ENCODE results near the gene MIPEP.
"Not testable (repeated sequence)": the region's sequence is repeated elsewhere in the genome, so short reads cannot be mapped to it uniquely, and the experiment has no call there.

Gene MIPEP

DNA sequence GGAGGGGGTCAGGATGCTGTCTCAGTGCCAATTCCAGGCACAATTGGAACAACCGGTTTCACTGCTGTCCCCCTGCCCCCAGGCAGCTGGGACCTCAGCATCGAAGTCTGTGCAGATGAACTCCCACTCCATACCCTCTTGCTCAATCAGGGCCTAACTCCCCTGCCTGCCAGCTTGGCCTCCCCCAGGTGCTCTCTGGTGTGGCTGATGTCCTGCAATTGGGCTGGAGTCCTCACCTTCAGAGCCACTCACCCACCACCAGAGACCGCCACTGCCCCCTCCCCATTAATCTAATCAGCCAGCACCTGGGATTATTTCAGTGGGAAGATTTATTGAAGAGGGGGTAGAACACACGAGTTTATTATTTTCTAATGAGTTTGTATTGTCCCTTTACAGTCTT lies 118.8 kb downstream of the MIPEP start:
- DNase-seq = no peak

DNA sequence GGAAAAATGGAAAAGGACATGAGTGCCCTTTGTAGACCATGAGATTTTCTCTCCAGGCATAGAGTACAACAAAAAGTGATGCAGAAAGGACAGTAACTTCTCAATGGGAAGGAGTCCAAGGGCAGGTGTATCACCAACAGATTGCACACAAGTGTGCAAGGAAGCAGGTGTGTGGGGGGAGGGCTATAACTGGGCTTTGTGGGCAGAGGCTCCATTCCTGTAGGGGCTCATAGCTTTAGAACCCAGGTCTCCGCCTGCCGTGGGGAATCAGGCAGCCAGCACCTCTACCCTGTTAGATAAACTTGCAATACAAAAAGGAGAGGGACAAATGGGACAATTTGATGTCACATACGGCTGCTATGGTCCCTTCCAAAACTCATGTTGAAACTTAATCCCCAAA lies 119.8 kb downstream of the MIPEP start:
- DNase-seq = no peak

DNA sequence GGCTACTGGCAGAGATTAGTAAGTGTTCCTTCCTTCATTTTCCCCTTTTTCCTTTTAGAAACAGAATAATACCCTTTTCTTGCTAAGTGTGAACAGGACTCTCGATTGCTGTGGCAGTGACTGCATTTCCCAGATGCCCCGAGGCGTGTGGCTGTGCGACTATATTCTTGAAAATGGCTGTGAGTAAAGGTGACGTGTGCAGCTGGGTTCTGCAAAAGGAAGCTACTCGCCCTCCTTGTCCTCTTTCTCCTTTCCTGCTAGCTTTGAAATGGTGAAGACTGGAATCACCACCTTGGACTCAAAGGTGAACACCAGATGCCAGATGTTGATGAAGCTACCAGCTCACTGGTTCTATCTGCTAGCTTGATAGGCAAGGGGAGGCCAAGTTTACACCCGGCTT lies 121.4 kb downstream of the MIPEP start:
- no peak for DNase-seq

DNA sequence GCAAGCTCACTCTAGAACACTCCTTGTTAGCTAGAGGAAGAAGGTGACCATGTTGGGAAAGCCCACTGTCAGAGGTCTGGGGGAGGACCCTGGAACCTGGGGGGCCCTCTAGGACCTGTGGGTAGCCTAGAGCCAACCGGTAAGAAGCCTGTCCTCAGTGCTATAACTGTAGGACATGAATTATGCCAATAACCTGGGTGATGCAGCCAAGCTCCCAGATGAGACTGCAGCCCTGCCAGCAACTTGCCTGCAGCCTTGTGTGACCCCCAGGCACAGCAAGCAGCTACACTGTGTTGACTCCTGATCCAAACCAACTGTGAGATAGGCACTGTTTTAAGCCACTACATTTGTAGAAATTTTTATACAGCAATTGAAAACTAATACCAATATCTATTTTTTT lies 122.3 kb downstream of the MIPEP start:
- DNase-seq = no peak

DNA sequence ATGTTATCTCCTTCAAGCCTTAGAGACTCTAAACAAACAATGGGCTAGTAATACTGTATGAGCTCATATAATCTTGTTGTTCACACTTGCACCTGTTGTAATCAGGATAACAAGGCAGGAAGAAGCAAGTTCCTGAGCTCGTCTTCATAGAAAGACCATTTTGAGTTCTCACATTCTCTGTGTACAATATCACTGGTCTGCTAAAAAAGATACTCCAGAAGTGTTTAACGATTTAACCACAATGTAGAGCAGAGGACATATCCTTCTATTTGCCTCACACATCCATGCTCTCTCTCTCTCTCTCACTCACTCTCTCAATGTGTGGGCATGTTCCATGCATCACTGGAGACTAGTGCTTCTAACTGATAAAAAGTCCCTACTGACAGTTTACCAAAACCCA lies 122.9 kb downstream of the MIPEP start:
- DNase-seq = no peak

DNA sequence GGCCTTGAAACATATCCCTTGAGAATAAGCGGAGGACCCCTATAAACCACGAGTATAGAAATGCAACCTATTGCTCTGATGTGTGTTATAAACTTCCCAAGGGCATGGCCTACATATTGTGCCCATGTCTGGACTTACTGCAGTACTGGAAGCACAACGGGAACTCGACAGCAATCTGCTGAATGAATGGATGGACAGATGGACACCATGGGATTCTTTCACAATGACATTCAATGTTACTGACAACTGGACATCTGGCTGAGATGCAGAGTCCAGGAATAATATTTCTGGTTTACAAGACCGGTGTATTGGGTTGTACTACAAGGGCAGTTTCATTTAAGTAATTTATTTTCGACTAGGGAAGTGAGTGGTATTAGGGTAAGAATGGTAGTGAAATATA lies 123.7 kb downstream of the MIPEP start:
- no peak for DNase-seq

DNA sequence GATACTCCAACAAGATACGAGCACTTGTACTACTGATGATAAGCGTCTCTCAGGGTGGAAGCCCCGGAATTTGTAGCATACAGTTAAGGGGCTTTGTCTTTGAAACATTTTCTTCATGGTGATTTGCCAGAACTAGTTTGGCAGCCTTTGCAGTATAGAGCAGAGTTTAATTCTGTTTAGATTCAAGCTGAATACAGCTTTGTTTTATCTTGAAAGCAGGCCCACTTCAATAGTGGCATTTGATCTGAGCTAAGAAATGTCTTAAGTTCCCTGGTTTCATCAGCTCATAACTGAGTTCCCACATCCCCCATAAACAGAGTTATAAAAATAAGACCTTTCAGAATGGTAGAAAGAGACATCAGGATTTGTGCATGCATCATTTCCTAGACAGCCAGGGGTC lies 125.9 kb downstream of the MIPEP start:
- no peak for DNase-seq

DNA sequence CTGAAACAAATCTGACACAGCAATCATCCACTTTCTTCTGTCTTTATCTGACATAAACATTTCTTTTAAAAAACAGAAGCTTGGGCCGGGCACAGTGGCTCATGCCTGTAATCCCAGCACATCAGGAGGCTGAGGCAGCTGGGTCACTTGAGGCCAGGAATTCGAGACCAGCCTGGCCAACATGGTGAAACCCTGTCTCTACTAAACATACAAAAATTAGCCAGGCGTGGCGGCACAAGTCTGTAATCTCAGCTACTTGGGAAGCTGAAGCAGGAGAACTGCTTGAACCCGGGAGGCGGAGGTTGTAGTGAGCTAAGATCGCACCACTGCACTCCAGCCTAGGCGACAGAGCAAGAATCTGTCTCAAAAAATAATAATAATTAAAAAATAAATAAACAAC lies 127.4 kb downstream of the MIPEP start:
- DNase-seq = not testable (repeated sequence)

DNA sequence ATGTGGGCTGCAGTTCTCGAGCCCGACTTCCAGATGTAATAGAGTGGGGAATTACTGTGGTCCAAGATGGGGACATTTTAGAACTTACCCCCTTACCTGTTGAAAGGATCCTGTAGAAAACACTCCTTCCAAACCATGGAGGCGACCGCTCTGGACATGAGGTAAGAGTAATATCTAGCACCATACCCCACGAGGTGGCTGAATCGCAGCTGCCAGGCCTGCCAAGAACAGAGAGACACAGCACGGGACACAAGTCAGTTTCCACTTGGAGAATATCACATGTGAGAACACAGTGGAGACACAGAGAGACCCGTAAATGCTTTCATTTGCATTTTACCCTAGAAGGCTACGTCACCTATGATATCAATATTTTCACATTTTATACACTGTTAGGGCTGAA lies 129.2 kb downstream of the MIPEP start:
- no peak for DNase-seq

DNA sequence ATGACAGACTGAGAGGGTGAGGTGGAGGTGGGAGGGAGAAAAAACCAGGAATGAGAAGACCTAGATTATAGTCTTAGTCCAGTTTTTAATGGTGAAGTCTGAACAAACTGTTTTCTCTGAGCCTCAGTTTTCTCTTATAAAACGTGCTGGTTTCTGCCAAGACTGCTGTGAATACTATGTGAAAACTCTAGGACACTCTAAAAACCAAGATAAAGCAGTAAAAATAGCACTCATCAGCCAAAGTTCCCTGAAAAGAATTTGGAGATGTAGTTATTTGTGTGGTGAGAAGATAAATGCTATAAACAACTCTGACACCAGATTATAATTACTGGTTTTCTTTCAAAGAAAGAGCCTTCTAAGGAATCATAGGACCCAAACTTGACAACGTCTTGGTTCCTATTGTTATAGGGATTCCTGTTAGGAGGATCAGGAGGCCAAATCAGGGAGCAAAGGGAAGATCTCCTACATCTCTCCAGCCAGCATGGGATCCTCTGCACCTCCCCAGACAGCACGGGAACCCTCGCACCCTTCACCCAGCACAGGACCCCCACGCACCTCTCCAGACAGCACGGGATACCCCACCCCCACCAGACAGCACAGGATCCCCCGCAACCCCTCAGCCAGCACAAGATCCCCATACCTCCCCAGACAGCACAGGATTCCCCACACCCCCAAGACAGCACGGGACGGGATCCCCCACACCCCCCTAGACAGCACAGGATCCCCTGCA lies 130.2 kb downstream of the MIPEP start:
- no peak for DNase-seq

DNA sequence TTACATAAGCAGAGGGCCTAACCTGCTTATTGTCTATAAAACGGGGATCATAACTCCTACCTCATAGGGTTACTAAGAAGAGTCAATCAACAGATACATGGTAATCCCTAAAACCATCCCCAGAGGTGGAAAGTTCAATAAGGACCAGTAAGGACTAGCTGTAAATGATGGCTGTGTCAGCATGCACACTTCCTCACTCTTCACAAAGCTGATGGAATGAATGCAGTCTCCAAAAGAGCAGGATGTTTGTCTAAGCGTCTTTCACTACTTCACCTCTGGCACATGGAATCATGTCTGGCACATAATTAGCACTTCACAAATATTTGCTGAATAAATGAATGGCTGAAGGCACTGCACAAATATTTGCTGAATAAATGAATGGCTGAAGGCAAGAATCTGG lies 134.2 kb downstream of the MIPEP start:
- no peak for DNase-seq

DNA sequence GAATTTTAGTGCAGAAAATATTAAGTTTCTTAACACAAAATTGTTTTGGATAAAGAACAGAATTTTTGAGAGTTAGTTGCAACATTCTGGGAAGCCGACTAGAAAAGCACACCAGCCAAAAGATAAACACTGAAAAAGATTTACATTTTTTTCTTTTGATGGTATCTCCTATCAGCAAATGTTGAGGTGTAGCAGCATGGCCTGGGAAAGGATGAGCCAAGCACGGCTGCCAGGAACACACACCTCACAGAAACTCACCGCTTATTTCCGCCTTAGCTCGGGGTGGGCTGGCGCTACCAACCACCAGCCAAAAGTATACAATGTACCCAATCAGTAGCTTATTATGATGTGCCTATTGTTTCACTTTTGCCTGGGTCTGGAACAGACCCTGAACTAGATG lies 134.7 kb downstream of the MIPEP start:
- no peak for DNase-seq

DNA sequence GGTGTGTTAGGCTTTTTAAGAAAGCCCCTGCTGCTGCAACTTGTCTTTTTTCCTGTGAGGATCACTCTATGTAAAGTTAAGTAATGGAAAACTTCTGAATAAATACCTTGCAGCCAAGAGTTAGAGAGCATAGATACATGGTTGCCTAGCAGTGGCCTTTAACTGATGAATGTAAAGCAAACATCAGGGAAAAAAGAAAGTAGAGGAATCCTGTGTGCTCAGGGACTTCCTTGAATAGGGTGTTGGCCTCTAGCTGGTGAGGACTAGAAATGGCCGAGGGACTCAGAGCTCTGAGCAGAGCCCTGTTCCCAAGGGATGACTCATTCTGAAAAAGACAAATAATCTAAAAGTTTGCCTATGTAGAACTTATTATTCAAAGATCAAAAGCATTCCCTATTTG lies 135.7 kb downstream of the MIPEP start:
- no peak for DNase-seq

DNA sequence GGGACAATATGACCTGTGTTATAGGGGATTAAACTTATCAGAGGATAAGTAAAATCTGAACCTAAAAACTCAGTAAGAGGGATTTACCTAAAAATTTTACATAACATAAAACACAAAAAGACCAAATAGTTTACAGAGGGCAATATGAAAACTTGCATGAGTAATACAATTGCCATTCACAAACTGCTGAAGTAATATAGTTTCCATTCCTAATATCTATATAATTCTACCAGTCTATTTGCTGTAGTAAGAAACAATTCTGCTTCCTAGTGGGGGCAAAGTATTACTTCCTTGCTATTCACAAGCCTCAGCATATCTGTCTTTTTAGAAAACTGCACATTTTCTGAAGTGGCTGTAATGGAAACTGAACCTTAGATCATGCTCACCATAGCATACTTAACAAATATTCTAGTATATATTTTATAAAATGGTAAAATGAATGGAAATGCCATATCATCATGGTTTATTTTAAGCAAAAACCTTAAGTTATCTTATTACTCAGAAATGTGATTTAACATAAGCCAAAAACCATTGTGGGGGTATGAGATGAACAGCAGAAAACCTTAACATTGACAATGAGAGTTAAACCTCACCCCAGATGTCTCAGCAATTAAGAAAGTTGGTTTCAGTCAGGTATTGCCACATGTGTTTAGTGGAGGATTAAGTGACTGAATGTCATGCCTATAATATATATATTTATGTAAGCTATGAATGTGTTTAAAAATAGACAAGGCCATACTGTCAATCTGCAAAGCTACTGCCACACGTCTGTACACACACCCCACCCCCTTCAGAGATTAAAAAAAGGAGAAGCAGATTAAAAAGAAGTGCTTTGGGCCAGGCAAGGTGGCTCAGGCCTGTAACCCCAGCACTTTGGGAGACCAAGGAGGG lies 136.8 kb downstream of the MIPEP start:
- no peak for DNase-seq

DNA sequence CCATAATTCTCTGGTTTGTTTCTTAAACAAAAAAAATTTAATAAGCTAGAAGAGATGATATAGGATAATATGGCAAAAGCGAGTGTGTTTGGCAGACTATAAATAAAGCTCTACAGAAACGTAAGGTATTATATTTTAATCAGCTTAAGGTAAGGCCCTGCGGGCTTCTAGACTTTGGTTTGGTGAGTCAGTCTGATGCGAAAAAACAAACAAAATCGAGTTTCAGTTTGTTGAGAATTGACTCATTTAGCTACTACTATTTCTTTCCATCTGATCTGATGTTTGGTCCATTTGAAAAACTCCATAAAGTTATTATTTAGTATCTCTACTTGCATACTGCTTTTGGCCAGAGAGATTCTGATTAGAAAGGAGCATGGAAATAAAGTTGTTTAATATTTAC lies 138.0 kb downstream of the MIPEP start:
- DNase-seq = no peak

DNA sequence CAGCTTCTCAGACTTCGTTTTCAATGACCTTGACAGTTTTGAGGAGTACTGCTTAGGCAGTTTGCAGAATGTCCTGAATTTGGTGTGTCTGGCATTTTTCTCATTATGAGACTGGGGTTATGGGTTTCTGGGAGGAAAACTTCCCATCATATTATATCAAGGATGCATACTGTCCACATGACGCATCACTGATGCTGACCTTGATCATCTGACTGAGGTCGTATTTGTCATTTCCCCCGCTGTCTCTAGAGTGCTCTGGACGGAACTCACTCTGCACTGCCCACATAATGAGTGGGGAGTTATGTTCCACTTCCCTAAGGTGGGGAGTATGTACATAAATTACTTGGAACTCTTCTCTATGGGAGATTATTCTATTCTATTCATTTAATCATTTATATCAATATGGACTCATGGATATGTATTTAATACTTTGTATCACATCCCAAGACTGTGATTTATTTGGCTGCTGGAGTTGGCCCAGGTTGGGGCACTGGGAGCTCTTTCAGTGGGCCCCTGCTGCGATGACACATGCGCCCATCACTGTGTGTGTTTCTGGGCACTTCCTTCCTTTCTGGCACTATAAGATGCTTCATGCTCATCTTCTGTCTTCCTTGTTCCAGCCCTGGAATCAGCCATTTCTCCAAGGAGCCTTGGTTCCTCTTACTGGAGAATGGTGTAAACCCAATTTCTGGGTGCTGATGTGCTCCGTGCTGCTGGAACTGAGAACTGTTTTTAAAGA lies 138.6 kb downstream of the MIPEP start:
- no peak for DNase-seq

DNA sequence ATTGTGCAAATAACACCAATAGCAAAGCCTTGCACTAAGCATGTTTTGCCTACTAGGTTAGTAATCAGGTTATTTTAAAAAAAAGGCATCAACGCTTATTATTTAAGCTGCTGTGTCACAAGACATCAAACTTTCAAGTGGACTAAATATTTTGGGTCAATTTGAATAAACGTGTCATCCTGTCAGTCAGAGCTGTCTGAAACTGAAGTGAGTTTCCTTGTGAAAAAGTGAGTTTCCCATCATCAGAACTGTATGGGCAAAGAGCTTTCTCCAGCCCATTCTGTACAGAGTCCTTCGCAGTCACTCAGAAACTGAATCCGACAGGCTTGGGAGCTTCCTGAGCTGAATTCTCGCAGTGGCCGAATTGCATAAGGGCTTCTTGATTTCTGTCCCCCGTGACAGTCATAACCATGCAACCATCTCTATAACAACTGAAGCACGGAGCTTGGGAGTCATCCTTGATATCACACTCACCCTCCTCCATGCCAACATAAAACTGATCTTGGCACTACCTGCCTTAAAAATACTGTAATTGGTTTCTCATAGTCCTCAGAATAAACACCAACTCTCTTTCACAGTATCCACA lies 139.8 kb downstream of the MIPEP start:
- DNase-seq = no peak

DNA sequence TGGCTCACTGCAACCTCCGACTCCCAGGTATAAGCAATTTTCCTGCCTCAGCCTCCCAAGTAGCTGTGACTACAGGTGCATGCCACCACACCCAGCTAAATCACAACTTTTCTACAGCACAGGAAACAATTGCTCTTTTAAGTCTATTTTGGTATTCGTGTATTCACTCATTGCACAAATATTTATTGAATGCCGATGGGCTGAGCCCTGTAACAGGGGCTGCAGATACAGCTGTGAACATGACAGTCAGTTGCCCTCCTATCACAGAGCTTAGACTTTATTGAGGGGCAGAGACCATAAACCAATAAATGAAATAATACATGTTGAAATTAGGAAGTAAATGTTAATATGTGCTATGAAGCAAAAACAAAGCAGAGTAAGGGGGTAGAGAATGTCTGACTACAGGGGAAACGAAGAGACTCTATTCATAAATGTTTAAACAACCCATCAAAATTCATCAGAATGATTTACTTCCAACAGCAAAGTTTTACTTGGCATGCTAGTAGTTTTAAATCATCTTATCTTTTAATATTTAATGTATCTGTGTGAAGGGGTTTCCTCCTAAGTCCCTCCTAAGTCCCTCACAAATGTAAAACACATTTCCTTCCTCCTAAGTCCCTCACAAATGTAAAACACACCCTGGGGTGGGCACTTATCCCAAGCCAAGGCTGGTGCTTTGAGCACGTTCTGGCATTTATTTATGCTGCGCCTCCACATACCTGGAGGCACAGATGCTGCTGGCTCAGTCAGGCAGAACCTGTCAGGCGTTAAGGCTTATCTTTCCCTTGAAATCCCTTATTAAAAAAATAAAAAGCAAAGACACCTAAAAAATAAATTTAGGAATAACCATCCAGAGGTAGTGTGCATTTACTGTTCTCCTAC lies 140.8 kb downstream of the MIPEP start:
- DNase-seq = no peak

DNA sequence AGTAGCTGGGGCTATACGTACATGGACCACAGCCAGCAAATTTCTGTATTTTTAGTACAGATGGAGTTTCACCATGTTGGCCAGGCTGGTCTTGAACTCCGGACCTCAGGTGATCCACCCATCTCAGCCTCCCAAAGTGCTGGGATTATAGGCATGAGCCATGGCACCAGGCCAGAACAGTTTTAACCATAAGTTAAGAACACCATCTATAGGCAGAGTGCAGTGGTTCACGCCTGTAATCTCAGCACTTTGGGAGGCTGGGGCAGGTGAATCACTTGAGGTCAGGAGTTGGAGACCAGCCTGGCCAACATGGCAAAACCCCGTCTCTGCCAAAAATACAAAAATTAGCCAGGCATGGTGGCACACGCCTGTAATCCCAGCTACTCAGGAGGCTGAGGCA lies 143.1 kb downstream of the MIPEP start:
- DNase-seq = not testable (repeated sequence)

DNA sequence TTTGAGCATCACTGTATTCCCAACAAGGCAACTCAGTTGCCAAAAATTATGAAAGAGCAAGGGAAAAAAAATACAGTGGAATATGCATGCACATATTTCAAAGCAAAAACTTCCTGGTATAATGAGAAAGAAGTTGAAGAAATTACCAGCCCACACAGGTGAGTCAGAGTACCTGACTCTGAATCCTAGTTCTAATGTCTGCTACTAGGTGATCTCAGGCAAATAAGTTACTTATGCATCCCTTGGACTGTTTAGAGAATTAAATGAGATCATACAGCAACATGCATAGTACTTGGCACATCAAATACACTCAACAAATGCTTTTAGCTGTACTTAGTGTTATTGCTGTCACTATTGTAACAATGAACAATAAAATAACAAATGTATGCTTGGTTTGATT lies 144.9 kb downstream of the MIPEP start:
- DNase-seq = no peak

DNA sequence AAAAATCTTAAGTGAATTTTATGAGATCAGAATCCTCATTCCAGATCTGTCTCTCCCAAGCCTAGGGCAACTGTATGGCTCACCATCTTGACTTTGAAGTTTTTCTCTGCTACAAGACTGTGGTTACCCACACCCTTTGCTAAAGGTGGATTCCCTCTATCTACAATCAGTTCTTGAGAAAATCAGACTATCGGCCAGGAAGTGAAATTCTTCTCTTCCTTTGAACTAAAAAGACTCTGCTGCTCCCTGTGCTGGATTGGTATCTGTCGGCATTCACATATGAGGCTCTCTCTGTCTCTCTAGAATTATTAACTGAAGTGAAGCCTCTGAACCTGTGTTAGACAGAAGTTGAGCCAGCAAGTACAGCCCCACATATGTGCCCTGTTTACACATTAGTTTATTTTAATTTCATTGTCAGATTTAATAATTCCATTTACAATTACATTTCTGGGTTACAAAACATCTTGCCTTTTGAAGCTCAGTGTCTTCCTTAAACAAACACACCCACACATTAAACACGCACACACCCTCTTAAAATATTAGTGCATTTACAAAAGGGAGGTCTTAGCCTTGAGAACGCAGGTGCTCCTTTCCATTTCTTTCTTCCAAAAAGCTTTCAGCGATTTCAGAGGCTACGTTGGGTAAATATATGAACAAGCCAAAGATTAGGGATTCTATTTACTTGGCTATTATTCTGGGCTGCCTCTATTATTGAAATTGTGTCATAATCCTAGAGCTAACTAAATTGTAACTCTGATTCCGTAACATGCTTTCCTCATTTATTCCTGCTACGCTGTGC lies 145.7 kb downstream of the MIPEP start:
- no peak for DNase-seq
